OCI-LY1 (cell line): Measurements from ENCODE around the gene GLIS1.

Source experiments
- H2AFZ ChIP-seq: fragments of 200-600 bp; sonication (generic), shearing (Covaris generic); 2 replicates; pipeline ENCODE4 v1.6.0; 2014; ENCODE audit warnings: antibody characterized with exemption, mild to moderate bottlenecking, low read length
- H3F3A ChIP-seq: fragments of 200-600 bp; sonication (generic), shearing (Covaris generic); 2 replicates; pipeline ENCODE4 v1.6.0; 2014; ENCODE audit warnings: mild to moderate bottlenecking, antibody characterized with exemption, low read length, moderate library complexity; ENCODE audit not compliant: insufficient read depth
- H3K27ac ChIP-seq: fragments of 200-600 bp; sonication (generic); 2 replicates; pipeline ENCODE4 v1.5.1; 2014; ENCODE audit warnings: low read length, mixed run types, mild to moderate bottlenecking, low read depth; ENCODE audit not compliant: poor library complexity, severe bottlenecking
- H3K27me3 ChIP-seq: fragments of 200-600 bp; sonication (generic); 2 replicates; pipeline ENCODE4 v1.6.0; 2014; ENCODE audit warnings: antibody characterized with exemption, mild to moderate bottlenecking, low read length, moderate library complexity; ENCODE audit not compliant: insufficient read depth
- H3K36me3 ChIP-seq: fragments of 200-600 bp; sonication (generic); 2 replicates; pipeline ENCODE4 v1.6.1; 2014; ENCODE audit warnings: mild to moderate bottlenecking, antibody characterized with exemption, low read length, moderate library complexity, mixed read lengths; ENCODE audit not compliant: insufficient read depth
- H3K4me1 ChIP-seq: fragments of 200-600 bp; sonication (generic); 2 replicates; pipeline ENCODE4 v1.5.1; 2014; ENCODE audit warnings: mild to moderate bottlenecking, low read length, moderate library complexity; ENCODE audit not compliant: insufficient read depth, severe bottlenecking
- H3K4me2 ChIP-seq: fragments of 200-600 bp; sonication (generic), shearing (Covaris generic); 2 replicates; pipeline ENCODE4 v1.6.1; 2014; ENCODE audit warnings: low read length
- H3K4me3 ChIP-seq: fragments of 200-600 bp; sonication (generic); 2 replicates; pipeline ENCODE4 v1.5.1; 2014; ENCODE audit warnings: low read length, low read depth, mild to moderate bottlenecking, mixed read lengths; ENCODE audit not compliant: poor library complexity, severe bottlenecking
- H3K79me2 ChIP-seq: fragments of 200-600 bp; shearing (Covaris generic); 2 replicates; pipeline ENCODE4 v1.6.1; 2016; ENCODE audit warnings: mixed run types, low read length, mixed read lengths; ENCODE audit not compliant: insufficient read depth
- H3K9ac ChIP-seq: fragments of 200-600 bp; sonication (generic), shearing (Covaris generic); 2 replicates; pipeline ENCODE4 v1.6.1; 2014; ENCODE audit warnings: mild to moderate bottlenecking, low read length, mixed read lengths
- H3K9me2 ChIP-seq: fragments of 200-600 bp; sonication (generic), shearing (Covaris generic); 2 replicates; pipeline ENCODE4 v1.6.1; 2014; ENCODE audit warnings: low read depth, mild to moderate bottlenecking, low read length, mixed read lengths
- H3K9me3 ChIP-seq: fragments of 200-600 bp; shearing (Covaris generic); 2 replicates; pipeline ENCODE4 v1.6.1; 2014; ENCODE audit warnings: low read length, mixed read lengths
- H4K20me1 ChIP-seq: fragments of 200-600 bp; sonication (generic), shearing (Covaris generic); 2 replicates; pipeline ENCODE4 v1.6.0; 2016; ENCODE audit warnings: mild to moderate bottlenecking, low read length; ENCODE audit not compliant: insufficient read depth
- EZH2 ChIP-seq: fragments of 200-600 bp; sonication (generic), shearing (Covaris generic); IDR thresholded peaks from 2 replicates; pipeline ENCODE4 v1.8.0; 2017; ENCODE audit warnings: borderline replicate concordance, mixed run types, mild to moderate bottlenecking, antibody characterized with exemption, low read length, moderate library complexity, mixed read lengths
- TF ChIP-seq, protein P1 (sequence below): fragments of 200-600 bp; sonication (generic), shearing (Covaris generic); IDR thresholded peaks from 2 replicates; pipeline ENCODE4 v1.5.1; 2017; ENCODE audit warnings: mild to moderate bottlenecking, antibody characterized with exemption, low read length, moderate library complexity, mixed read lengths

The GLIS1 gene

GRCh38 chr1:53509775-53510174, 229.2 kb downstream of the GLIS1 start:
- H2AFZ ChIP-seq = no peak overlapping the region
- H3K9ac ChIP-seq = no peak overlapping the region
- no peak overlapping the region for H3K27ac ChIP-seq
- no peaks in the 10 kb centered on the region for H3K36me3 ChIP-seq
- H3K9me2 ChIP-seq = no peaks in the 10 kb centered on the region
- TF ChIP-seq EZH2 = no peak
- TF ChIP-seq, protein P1, sequence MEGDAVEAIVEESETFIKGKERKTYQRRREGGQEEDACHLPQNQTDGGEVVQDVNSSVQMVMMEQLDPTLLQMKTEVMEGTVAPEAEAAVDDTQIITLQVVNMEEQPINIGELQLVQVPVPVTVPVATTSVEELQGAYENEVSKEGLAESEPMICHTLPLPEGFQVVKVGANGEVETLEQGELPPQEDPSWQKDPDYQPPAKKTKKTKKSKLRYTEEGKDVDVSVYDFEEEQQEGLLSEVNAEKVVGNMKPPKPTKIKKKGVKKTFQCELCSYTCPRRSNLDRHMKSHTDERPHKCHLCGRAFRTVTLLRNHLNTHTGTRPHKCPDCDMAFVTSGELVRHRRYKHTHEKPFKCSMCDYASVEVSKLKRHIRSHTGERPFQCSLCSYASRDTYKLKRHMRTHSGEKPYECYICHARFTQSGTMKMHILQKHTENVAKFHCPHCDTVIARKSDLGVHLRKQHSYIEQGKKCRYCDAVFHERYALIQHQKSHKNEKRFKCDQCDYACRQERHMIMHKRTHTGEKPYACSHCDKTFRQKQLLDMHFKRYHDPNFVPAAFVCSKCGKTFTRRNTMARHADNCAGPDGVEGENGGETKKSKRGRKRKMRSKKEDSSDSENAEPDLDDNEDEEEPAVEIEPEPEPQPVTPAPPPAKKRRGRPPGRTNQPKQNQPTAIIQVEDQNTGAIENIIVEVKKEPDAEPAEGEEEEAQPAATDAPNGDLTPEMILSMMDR = no peak
- peaks cover 14% of the 10 kb centered on the region for H3K27me3 ChIP-seq
- H3F3A ChIP-seq = no peaks in the 10 kb centered on the region
- no peaks in the 10 kb centered on the region for H3K4me1 ChIP-seq
- H3K4me2 ChIP-seq = no peak overlapping the region
- no peaks in the 10 kb centered on the region for H4K20me1 ChIP-seq
- H3K9me3 ChIP-seq = no peaks in the 10 kb centered on the region
- H3K4me3 ChIP-seq = no peak overlapping the region
- no peaks in the 10 kb centered on the region for H3K79me2 ChIP-seq

DNA sequence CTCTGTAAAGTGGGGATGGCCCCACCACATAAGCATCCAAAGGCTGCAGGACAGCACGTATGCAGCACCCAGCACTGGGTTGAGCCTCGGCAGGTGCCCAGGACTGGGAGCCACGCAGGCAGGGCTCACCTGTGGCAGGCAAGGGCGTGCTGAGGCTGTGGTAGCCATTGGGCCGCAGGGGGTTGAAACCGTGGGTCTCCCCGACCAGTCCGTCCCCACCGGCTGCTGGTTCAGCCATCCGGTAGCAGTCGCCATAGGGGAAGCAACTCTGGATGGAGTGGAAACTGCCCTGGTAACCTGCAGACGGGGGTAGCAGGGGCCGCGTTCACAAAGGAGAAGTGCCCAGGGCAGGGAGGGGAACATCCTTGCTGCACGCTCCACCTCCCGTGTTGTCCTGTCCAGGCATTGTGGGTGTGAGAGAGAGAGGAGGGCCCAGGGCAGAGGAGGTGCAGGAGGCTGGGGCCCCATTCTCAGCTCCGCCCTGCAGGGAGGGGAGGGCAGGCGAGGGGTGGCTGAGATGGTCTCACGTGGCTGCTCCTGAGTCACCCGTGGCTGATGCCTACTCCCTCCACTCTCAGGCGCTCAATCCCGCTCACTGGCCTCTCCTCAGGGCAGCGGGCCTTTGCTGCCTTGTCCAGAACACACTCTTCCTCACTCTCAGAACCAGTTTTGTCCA, 229.8 kb downstream of the GLIS1 start:
- no peaks in the 10 kb centered on the region for H3K4me1 ChIP-seq
- no peak overlapping the region for H3K4me3 ChIP-seq
- H4K20me1 ChIP-seq = no peaks in the 10 kb centered on the region
- no peak overlapping the region for H2AFZ ChIP-seq
- no peaks in the 10 kb centered on the region for H3K9me3 ChIP-seq
- peaks cover 13% of the 10 kb centered on the region for H3K27me3 ChIP-seq
- H3K4me2 ChIP-seq = no peak overlapping the region
- H3K9me2 ChIP-seq = no peaks in the 10 kb centered on the region
- TF ChIP-seq, protein P1 = no peak
- no peak for TF ChIP-seq EZH2
- no peaks in the 10 kb centered on the region for H3F3A ChIP-seq
- no peak overlapping the region for H3K9ac ChIP-seq
- no peaks in the 10 kb centered on the region for H3K79me2 ChIP-seq
- no peaks in the 10 kb centered on the region for H3K36me3 ChIP-seq
- H3K27ac ChIP-seq = no peak overlapping the region

- Histone ChIP-seq H2AFZ (no peak overlapping the region), H3K9me2 (no peaks in the 10 kb centered on the region), H3K9ac (no peak overlapping the region), H3K9me3 (no peaks in the 10 kb centered on the region), H3K4me1 (no peaks in the 10 kb centered on the region), H3K27me3 (peaks cover 7% of the 10 kb centered on the region; the same call in 1 of the 2 replicates), H3K4me3 (no peak overlapping the region), H3F3A (no peaks in the 10 kb centered on the region), H3K27ac (no peak overlapping the region), H3K4me2 (no peak overlapping the region), H3K79me2 (no peaks in the 10 kb centered on the region), H3K36me3 (no peaks in the 10 kb centered on the region), H4K20me1 (no peaks in the 10 kb centered on the region)
- TF ChIP-seq EZH2 = no peak
- TF ChIP-seq, protein P1 = no peak
Measured at GRCh38 chr1:53508056-53508990, 230.6 kb downstream of the GLIS1 start.
